ENCODE data around the gene KL. TPM values are rescaled to one million over a fixed set of nuclear protein-coding genes. Genes with fewer than 3 reads are reported as not detected.

The KL gene
- total RNA-seq, 1 experiment from 2014 or later, result not detected

DNA sequence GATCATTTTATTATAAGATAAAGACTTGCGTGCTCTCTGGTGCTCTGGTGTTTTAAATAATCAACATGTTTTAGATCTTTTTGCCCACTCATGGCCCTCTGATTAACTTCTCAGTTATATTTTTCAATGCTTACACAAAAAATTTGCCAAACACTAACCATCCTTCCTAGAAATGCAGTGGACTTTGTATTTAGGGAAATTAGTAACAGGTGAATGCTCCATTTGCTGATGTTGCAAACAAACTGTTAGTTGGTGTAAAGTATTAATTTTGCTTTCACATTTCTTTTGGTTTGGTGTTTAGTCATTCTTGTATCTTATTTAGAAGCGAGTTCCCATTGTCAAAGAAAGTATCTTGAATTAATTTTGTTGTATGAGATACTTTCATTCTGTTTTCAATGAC is 2.7 kb downstream of the KL start:
- Histone ChIP-seq H3K4me2 (ENCODE audit: low read length) (no peak overlapping the region), H3K79me2 (ENCODE audit: insufficient read depth, low read length) (no peaks in the 10 kb centered on the region), H3K9ac (ENCODE audit: low read length) (no peak overlapping the region), H3K9me2 (ENCODE audit: insufficient read depth) (no peaks in the 10 kb centered on the region), H3K27me3 (ENCODE audit: insufficient read depth, low read length) (peaks cover 11% of the 10 kb centered on the region), H2AFZ (ENCODE audit: low read depth, low read length, poor library complexity, severe bottlenecking) (no peak overlapping the region), H3K27ac (ENCODE audit: low read depth, low read length) (no peak overlapping the region), H3K4me3 (replicated peaks in 1 of 2; ENCODE audit: low read depth in 1 of 2, low read length in 2 of 2) (no peak overlapping the region), H4K20me1 (ENCODE audit: insufficient read depth) (no peaks in the 10 kb centered on the region), H3K4me1 (ENCODE audit: control insufficient read depth in 1 of 2, insufficient read depth in 2 of 2, low read length in 2 of 2) (no peaks in the 10 kb centered on the region), H3K36me3 (ENCODE audit: control insufficient read depth in 1 of 2, insufficient read depth in 2 of 2, low read length in 2 of 2) (no peaks in the 10 kb centered on the region), H3K9me3 (ENCODE audit: control insufficient read depth in 1 of 2, insufficient read depth in 1 of 2, low read depth in 1 of 2, low read length in 2 of 2) (no peaks in the 10 kb centered on the region)
- ChIA-PET POLR2A (no interaction called here), CTCF (no interaction called here), RAD21 (ENCODE audit: low non-redundant PET in 1 of 2, low total read pairs in 2 of 2, uncharacterized antibody in 2 of 2, unreplicated experiment in 2 of 2) (no interaction called here)
- TF ChIP-seq TCF7L2 (IDR thresholded peaks at IDR 0.05; ENCODE audit: borderline replicate concordance, extremely low read depth, insufficient read depth, insufficient read length), result no peak
- TF ChIP-seq EGR1 (IDR thresholded peaks at IDR 0.05; ENCODE audit: low read depth), result no peak
- TF ChIP-seq JUND (IDR thresholded peaks at IDR 0.05), result no peak
- no peak for TF ChIP-seq EZH2phosphoT487 (IDR thresholded peaks at IDR 0.05; ENCODE audit: borderline replicate concordance)
- no peak for TF ChIP-seq ZFX (IDR thresholded peaks at IDR 0.05)
- BruUV-seq (replicated peaks), result no TSS peak
- intact Hi-C loops (cut with micrococcal nuclease), result no loop called here
- DNase-seq (ENCODE audit: low read depth, low spot score) (no peak), ATAC-seq (no peak)

DNA sequence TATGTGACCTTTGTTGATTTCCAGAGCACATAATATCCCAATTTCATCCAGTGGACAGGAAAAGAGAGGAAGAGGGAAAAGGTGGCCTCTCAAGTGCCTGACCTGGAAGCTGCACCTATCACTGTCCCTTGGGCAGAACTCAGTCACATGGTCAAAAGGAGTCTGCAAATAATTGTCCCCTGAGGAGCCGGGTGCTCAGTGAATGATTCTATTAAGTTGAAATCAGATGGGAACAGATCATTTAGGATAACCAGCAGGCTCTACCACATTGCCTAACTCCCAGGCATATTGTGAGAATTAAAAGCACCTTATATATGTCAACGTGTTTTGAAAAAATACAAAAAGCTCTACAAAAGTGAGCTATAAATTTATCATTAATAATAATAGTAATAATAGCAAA is 6.8 kb downstream of the KL start:
- Histone ChIP-seq H3K9me3 (ENCODE audit: control insufficient read depth in 1 of 2, insufficient read depth in 1 of 2, low read depth in 1 of 2, low read length in 2 of 2) (no peaks in the 10 kb centered on the region), H3K9ac (ENCODE audit: low read length) (no peak overlapping the region), H4K20me1 (ENCODE audit: insufficient read depth) (no peaks in the 10 kb centered on the region), H3K27me3 (ENCODE audit: insufficient read depth, low read length) (peaks cover 16% of the 10 kb centered on the region), H3K4me3 (replicated peaks in 1 of 2; ENCODE audit: low read depth in 1 of 2, low read length in 2 of 2) (no peak overlapping the region), H3K27ac (ENCODE audit: low read depth, low read length) (no peak overlapping the region), H3K9me2 (ENCODE audit: insufficient read depth) (no peaks in the 10 kb centered on the region), H3K36me3 (ENCODE audit: control insufficient read depth in 1 of 2, insufficient read depth in 2 of 2, low read length in 2 of 2) (no peaks in the 10 kb centered on the region), H3K4me2 (ENCODE audit: low read length) (no peak overlapping the region), H3K4me1 (ENCODE audit: control insufficient read depth in 1 of 2, insufficient read depth in 2 of 2, low read length in 2 of 2) (no peaks in the 10 kb centered on the region), H2AFZ (ENCODE audit: low read depth, low read length, poor library complexity, severe bottlenecking) (no peak overlapping the region), H3K79me2 (ENCODE audit: insufficient read depth, low read length) (no peaks in the 10 kb centered on the region)
- DNase-seq (ENCODE audit: low read depth, low spot score) (no peak), ATAC-seq (no peak)
- RAD21 ChIA-PET (ENCODE audit: low non-redundant PET in 1 of 2, low total read pairs in 2 of 2, uncharacterized antibody in 2 of 2, unreplicated experiment in 2 of 2), result no interaction called here
- CTCF ChIA-PET, result no interaction called here
- intact Hi-C loops (cut with micrococcal nuclease), result no loop called here
- no TSS peak for BruUV-seq (replicated peaks)
- no peak for TF ChIP-seq CBX3 (IDR thresholded peaks at IDR 0.05; ENCODE audit: low read depth)
- no peak for TF ChIP-seq SP1 (IDR thresholded peaks at IDR 0.05; ENCODE audit: low read depth)
- TF ChIP-seq POLR2A (IDR thresholded peaks at IDR 0.05; ENCODE audit: borderline replicate concordance, extremely low read depth, insufficient read depth, insufficient read length), result no peak
- TF ChIP-seq, protein P1, sequence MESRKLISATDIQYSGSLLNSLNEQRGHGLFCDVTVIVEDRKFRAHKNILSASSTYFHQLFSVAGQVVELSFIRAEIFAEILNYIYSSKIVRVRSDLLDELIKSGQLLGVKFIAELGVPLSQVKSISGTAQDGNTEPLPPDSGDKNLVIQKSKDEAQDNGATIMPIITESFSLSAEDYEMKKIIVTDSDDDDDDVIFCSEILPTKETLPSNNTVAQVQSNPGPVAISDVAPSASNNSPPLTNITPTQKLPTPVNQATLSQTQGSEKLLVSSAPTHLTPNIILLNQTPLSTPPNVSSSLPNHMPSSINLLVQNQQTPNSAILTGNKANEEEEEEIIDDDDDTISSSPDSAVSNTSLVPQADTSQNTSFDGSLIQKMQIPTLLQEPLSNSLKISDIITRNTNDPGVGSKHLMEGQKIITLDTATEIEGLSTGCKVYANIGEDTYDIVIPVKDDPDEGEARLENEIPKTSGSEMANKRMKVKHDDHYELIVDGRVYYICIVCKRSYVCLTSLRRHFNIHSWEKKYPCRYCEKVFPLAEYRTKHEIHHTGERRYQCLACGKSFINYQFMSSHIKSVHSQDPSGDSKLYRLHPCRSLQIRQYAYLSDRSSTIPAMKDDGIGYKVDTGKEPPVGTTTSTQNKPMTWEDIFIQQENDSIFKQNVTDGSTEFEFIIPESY (IDR thresholded peaks at IDR 0.05; ENCODE audit: extremely low read depth, insufficient replicate concordance, low read length), result no peak
- TF ChIP-seq EZH2 (IDR thresholded peaks at IDR 0.05), result no peak
- TF ChIP-seq POLR2AphosphoS5 (IDR thresholded peaks at IDR 0.05; ENCODE audit: low read depth, low read length), result no peak
- POLR2A ChIA-PET, result no interaction called here

All from HCT116 (cell line).